Left kidney (tissue), 8 donors: ENCODE data around the gene PRAMEF12. TPM values are rescaled to one million over a fixed set of nuclear protein-coding genes. Genes with fewer than 3 reads are reported as not detected.
A peak's percentile ranks its signal among the peaks of the same experiment; 100 is the strongest.
"Not testable (repeated sequence)": the region's sequence is repeated elsewhere in the genome, so short reads cannot be mapped to it uniquely, and the experiment has no call there.

Experiments
- DNase-seq: peaks from one replicate; pipeline ENCODE4 v3.0.0-alpha.2; 2013
- long read RNA-seq, 8 donors: transcript quantifications; one replicate each; lab custom pipeline, GENCODE V29; 2026
- polyA plus RNA-seq: library from polyadenylated mRNA; unstranded; fragments of 120-200 nt; gene quantifications from one replicate; pipeline ENCODE4 v1.2.1, GENCODE V29; 2013; ENCODE audit not compliant: insufficient read length

The PRAMEF12 gene
- polyA plus RNA-seq, result not detected
- long read RNA-seq, donor 1, result 0 reads
- long read RNA-seq, donor 2, result 0 reads
- long read RNA-seq, donor 3, result 0 reads
- long read RNA-seq, donor 4, result 0 reads
- long read RNA-seq, donor 5, result 0 reads
- long read RNA-seq, donor 6, result 0 reads
- long read RNA-seq, donor 7, result 0 reads
- long read RNA-seq, donor 8, result 0 reads

DNA sequence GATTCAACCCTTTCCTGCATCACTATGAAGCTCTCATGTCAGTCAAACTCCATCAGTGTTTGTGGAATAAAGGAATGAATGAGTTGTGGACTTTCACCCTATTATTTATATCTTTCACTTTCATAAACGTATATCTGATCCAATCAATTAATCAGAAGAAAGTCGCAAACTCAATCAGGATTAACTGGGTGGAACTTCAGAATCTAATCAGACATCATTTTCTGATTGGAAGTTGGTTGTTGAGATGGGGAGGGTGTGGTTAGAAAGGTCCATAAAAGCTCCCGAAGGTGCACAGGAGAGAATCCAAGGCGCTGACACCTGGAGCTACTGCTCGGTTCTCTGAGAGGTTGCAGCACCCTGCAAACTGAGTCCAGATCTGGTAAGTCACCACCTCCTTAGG lies at the start of gene PRAMEF12:
Gene PRAMEF12, plus strand, starts transcription at position 301 of the 400 bp plus-strand sequence. CDS start 1,130 bp downstream, outside the sequence.
- DNase-seq, result no peak

DNA sequence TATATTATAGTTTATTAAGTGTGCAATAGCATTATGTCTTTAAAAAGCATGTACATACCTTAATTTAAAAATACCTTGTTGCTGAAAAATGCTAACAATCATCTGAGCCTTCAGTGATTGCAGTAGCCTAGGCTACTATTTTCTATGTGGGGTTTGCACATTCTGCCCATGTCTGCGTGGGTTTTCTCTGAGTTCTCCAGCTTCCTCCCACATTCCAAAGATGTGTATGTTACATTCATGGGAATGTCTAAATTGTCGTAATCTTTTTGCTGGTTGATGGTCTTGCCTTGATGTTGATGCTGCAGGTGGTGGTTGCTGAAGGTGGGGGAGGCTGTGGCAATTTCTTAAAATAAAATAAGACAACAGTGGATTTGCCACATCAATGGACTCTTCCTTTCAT lies 45.1 kb upstream of the PRAMEF12 start:
- DNase-seq, result no peak

- no peak for DNase-seq
Observed at GRCh38 chr1:12730156-12730555, 43.4 kb upstream of the PRAMEF12 start.

- DNase-seq, result not testable (repeated sequence)
Observed at GRCh38 chr1:12731084-12731483, 42.5 kb upstream of the PRAMEF12 start.

GRCh38 chr1:12734651-12735050 lies 38.9 kb upstream of the PRAMEF12 start:
- no peak for DNase-seq

DNA sequence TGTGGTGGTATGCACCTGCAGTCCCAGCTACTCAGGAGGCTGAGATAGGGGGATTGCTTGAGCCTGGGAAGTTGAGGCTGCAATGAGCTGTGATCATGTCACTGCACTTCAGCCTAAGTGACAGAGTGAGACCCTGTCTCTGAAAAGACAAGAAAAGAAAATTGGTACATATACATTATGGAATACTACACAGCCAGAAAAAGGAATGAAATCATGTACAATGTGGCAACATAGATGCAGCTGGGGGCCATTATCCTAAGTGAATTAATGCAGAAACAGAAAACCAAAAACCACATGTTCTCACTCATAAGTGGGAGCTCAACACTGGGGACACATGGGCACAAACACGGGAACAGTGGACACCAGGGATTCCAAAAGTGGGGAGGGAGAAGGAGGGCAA lies 34.6 kb upstream of the PRAMEF12 start:
- no peak for DNase-seq

DNA sequence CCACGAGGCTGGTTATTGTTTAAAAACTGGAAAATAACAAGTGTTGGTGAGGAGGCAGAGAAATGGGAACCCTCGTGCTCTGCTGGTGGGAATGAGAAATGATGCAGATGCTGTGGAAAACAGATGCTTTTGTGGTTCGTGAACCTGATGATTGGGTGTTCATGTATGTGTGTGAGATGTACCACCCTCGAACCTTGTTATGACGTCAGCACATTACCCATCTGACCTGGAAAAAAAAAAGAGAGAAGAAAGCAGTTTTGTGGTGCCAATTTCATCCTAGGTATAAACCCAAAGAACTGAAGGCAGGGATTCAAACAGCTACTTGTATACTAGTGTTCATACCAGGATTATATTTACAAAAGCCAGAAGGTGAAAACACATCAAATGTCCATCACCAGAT lies 33.9 kb upstream of the PRAMEF12 start:
- DNase-seq, result no peak

- DNase-seq, result no peak
Observed at GRCh38 chr1:12741946-12742345, 31.6 kb upstream of the PRAMEF12 start.

DNA sequence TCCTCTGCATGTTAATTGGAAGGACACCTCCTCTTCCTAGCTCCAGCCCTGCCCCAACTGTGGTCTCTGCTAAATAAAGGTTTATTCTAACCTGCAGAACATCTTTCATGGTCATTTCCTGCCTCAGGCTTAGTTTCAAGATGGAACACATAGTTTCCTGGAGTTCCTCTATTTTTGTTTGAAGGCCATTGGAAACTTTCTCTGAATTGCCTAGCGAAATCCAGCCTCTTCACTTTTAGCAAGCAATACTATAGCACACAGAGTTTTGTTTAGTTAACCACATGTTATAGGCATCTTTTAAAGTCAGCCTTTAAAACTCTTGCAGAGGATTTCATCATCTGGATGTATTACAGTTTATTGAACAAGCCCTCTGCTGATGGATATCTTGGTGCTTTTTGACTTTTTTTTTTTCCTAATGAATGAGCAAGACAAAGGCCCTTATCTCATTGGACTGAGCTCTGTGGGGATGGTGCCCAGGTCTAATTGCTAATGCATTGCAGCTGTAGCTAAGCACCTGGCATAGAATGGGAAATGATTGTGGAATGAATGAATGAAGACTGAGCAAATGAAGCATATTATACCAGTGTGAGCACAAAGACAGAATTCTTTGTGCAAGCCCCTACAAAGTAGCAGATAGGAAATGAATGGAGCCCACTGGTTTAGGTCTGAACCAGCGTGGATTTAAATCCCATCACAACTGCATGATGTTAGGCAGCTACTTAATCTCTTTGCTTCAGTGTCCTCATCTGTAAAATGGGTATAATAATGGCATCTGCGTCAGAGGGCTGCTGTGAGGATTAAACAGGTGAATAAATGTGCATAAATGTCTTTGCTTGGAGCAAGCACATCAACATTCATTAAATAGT lies 28.2 kb upstream of the PRAMEF12 start:
- DNase-seq, result no peak

DNA sequence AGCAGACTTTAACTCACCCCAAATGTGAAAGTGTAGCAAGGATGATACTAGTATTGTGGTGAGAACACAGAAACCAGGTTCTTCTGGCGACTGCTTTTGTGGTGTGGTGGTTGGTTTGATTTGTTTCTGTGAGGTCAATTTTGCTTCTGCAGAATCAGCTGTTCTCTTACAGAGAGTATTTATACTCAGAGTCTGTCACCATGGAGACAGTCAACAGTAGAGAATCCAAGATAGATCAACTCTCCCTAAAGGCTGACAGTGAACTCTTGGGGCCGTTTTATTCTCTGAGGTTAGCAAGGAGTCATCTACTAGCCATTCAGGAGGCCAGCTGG lies 27.6 kb upstream of the PRAMEF12 start, which contains the start of gene CFAP107:
Gene CFAP107, plus strand, starts transcription at position 209 of the 332 bp plus-strand sequence. CDS start 231 bp downstream, outside the sequence.
- DNase-seq, result peak; percentile 20

DNA sequence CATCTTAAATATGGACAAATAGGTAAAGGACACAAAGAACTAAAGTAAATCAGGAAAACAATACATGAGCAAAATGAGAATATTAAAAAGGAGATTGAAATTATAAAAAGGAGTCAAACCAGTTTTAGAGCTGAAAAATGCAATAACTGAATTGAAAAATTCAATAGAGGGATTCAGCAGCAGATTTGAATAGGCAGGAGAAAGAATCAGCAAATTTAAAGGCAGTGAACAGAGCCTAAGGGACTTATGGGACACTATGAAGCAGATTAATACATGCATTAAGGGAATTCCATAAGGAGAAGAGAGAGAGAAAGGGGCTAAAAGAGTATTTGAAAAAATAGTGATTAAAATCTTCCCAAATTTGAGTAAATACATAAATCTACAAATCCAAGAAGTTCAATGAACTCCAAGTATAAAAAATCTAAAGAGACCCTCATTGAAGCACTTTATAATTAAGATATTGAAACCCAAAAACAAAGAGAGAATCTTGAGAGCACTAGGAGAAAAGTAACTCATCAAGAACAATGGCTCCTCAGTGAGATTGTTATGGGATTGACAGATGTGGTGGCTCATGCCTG lies 24.7 kb upstream of the PRAMEF12 start:
- no peak for DNase-seq

GRCh38 chr1:12754738-12755137 lies 18.8 kb upstream of the PRAMEF12 start:
- no peak for DNase-seq

DNA sequence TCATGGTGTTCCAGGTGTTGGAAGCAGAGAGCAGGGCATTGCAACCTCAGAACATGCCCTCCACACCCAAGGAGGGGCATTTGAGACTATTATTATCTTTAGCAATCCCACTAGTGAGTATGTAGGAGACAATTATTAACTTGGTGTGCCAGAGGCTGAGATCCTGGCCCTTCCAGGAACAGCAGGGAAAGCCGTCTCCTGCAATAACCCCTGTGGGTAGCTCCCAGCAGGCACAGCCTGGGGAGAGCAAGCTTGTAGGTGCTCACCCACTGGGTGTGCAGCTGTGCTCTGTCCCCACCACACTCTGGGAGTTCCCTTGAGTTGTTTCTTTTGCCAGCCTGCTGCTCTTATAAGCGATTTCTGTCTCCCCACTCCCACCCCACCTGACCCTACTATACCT lies 17.3 kb upstream of the PRAMEF12 start:
- DNase-seq, result no peak

- no peak for DNase-seq
Observed at GRCh38 chr1:12756768-12757413, 16.6 kb upstream of the PRAMEF12 start.

GRCh38 chr1:12757836-12758235 lies 15.7 kb upstream of the PRAMEF12 start:
- no peak for DNase-seq

DNA sequence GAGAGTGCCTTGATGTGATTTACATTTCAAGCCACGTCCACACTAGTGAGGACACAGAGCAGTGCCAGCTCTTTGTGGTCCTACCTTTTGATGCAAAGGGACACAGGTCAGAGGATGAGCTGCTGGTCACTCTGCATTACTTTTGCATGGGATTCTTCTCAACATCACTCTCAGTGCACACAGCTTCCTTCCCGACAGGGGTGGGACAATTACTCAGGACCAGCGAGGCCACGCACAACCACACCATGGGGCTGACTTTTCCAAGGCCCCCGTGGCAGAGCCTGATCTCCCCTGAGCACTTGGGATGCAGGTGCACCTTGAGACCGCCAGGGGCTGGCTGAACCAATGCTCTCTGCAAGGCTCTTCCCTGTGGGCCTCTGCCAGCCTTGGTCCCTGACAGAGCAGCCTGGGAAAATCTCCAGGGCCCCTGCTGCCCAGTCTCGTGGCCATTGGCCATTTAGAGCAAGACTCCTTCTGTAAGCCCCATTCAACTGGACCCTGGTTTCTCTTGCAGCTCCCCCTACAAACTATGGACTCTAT lies 13.2 kb upstream of the PRAMEF12 start:
- no peak for DNase-seq

GRCh38 chr1:12761781-12762180 lies 11.8 kb upstream of the PRAMEF12 start:
- DNase-seq, result no peak

- no peak for DNase-seq
Observed at GRCh38 chr1:12762766-12763165, 10.8 kb upstream of the PRAMEF12 start.

GRCh38 chr1:12763479-12763878 lies 10.1 kb upstream of the PRAMEF12 start:
- DNase-seq, result no peak

GRCh38 chr1:12764016-12764415 lies 9.5 kb upstream of the PRAMEF12 start:
- DNase-seq, result no peak

DNA sequence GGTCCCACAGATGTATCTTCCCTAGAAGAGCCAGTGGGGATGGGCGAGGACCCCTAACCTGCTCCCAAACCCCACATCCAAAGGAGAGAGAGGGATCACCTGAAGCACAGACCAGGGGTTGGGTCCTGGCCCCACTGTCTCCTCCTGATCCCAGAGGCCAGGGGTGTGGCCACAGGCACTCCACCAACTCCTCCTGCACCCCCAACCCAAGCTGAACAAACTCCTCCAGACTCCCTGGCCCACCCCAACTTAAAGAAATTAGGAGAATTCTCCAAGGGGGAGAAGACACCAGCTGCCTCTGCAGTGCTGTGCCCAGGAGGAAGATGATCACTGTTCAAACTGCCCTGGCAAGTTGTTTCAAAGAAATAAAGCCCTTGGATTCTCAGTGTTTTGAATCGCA lies 4.5 kb upstream of the PRAMEF12 start:
- DNase-seq, result no peak

- no peak for DNase-seq
Observed at GRCh38 chr1:12769976-12770505, 3.5 kb upstream of the PRAMEF12 start.
